Camera-type eye (tissue), 1 donor: ENCODE results near the gene OGA. TPM values are rescaled to one million over a fixed set of nuclear protein-coding genes. Genes with fewer than 3 reads are reported as not detected.

ENCODE experiments used
- total RNA-seq: library from RNA; depleted of rRNA; stranded (reverse); fragments of >200 nt; gene quantifications from one replicate; pipeline ENCODE4 v1.2.3, GENCODE V29; 2014

The OGA gene
- total RNA-seq: 360 TPM

DNA sequence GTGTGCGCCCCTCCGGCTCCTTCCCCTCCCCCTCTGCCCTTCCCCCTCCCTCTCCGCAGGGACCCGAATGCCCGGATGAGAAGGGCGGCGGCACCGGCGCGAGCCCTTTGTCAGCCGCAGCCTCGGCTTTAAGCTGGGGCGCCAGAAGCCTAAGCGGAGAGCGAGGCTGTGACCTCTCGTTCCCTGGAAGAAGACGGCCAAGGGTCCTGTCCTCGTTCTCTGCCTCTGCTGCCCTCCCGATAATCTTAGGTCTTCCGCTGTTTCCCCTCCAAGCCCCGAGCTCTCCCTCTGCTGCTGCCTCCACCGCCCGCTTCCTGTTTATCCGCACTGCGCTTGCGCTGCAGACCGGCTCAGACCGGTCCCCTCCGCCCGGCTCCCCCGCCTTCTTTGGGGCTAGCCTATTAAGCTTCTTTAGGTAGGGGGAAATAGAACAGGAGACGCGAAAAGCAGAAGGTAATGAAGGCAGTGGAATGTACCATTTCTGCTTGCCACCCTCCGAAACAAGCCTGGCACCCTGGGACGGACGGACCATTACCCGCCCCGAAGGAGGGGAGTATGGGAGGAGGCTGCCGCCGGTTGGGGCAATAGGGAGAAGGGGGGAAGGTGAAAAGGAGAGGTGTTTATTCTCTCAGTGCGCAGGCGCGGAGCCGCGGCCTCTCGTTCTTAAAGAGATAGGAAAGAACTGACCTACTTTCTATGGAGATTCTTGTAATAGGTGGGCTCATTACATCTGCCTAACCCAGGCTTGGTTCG is at the start of gene OGA:
Gene OGA (minus strand): TSS at position 326 of the 753 bp plus-strand sequence. CDS start 422 bp downstream, outside the sequence.

GRCh38 chr10:101843032-101844021 is 25.1 kb upstream of the OGA start, which contains the start of gene KCNIP2:
TSS of gene KCNIP2 (minus strand) at chr10:101843800. CDS start at chr10:101843568, 232 bp downstream.

GRCh38 chr10:101782811-101783735 is 35.2 kb downstream of the OGA start, which contains the start of gene NPM3:
TSS of gene NPM3 (minus strand) at chr10:101783446. CDS start at chr10:101783390, 56 bp downstream.

DNA sequence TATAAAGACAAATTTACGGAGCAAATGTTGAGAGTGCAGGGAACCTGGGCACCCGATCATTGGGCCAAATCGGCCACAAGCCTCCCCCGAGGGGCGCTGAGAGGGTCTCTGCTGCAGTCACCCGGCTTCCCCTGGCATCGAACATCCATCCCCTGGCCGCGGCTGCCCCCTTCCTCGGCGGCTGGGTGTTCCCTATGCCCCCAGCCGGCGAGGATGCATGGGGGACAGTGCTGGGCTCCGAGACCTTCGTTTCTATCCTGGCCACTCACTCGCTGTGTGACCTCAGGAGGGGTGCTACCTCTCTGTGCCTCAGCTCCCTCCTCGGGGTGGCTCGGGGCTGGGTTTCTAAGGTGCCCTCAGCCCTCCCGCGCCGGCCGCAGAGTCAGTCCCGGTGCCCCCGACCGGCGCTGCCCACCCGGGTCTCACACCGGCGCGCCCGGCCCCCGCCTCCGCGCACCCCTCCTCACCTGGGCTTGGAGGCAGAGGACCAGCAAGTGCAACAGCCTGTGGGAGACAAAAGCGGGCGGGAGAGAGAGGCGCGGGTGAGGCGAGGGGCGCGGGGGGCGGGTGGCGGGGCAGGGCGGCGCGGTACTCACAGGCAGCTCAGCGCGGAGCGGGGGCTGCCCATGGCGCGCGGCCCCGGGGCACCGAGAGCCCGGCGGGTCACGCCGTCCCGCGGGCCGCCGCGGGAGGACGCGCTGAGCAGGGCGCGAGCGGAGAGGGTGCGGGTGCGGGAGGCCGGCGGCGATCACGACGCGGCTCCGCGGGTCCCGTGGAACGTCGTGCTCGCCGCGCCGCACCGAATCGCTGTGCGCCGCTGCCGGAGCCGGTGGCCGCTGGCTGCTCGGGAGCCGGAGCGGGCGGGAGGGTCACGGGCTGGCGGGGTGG is 42.7 kb downstream of the OGA start, which contains the start of gene FGF8:
Gene FGF8 (minus strand): TSS at position 842 of the 888 bp plus-strand sequence. CDS start 214 bp downstream, at position 628.

Other genes starting within 250 kb of the OGA start
- gene POLL, start 230.2 kb downstream of the OGA start, total RNA-seq: 21.9 TPM
- gene DPCD, start 230.1 kb downstream of the OGA start, total RNA-seq: 32.6 TPM
- gene FBXW4, start 123.3 kb downstream of the OGA start, total RNA-seq: 73.6 TPM
- gene FGF8, start 42.3 kb downstream of the OGA start, total RNA-seq: 4.0 TPM
- 44.9 TPM for gene NPM3, start 35.0 kb downstream of the OGA start, total RNA-seq
- 12.5 TPM for gene KCNIP2, start 25.4 kb upstream of the OGA start, total RNA-seq
- 25.2 TPM for gene ARMH3, start 237.7 kb upstream of the OGA start, total RNA-seq
- gene HPS6, start 246.9 kb upstream of the OGA start, total RNA-seq: 20.0 TPM